Endothelial cell of umbilical vein (primary cell): Measurements from ENCODE around the gene MAT2B. TPM values are rescaled to one million over a fixed set of nuclear protein-coding genes. Genes with fewer than 3 reads are reported as not detected.

Experiments
- BruUV-seq: library from RNA; stranded (reverse); fragments of 400-500 nt; replicated peaks from 2 replicates; lab custom pipeline; 2021; lab: Mats Ljungman, UMichigan
- CTCF ChIA-PET: fragments of 300-600, 350-600 bp; sonication (Branson Sonifier 250); formaldehyde crosslinking; loops from one replicate; lab custom pipeline; 2021; ENCODE audit warnings: antibody characterized with exemption, inconsistent platforms; lab: Charles Lee
- POLR2A ChIA-PET: fragments of 300-600, 350-600 bp; sonication (Branson Sonifier 250); formaldehyde crosslinking; loops from one replicate; lab custom pipeline; 2021; ENCODE audit warnings: antibody characterized with exemption, inconsistent platforms; lab: Charles Lee
- DNase-seq: peaks from one replicate; pipeline ENCODE4 v3.0.0-alpha.2; 2011; ENCODE audit warnings: low read depth, low spot score
- FAIRE-seq: peaks from 2 replicates; lab custom pipeline; 2011; peaks lifted over from hg19 to GRCh38; lab: Jason Lieb, UNC
- H2AFZ ChIP-seq: 2 replicates; pipeline ENCODE4 v1.6.0; 2012; ENCODE audit warnings: low read depth, low read length, control low read depth, inconsistent platforms
- H3K27ac ChIP-seq: 2 replicates; pipeline ENCODE4 v1.5.1; 2011; ENCODE audit warnings: low read depth, mild to moderate bottlenecking, control low read depth, low read length, moderate library complexity; ENCODE audit not compliant: insufficient read depth
- H3K27me3 ChIP-seq, 2 experiments: 2 replicates each; pipeline versions ENCODE4 v1.6.0 to v1.6.1; 2011; ENCODE audit warnings: low read length in 2 of 2, mixed read lengths in 1 of 2; ENCODE audit not compliant: control insufficient read depth in 2 of 2, insufficient read depth in 2 of 2
- H3K36me3 ChIP-seq, 2 experiments: 2 replicates in 1 of 2; 3 replicates in 1 of 2; pipeline ENCODE4 v1.5.1; 2011; ENCODE audit warnings: low read length in 2 of 2, mild to moderate bottlenecking in 1 of 2, moderate library complexity in 1 of 2; ENCODE audit not compliant: control insufficient read depth in 2 of 2, insufficient read depth in 2 of 2; ENCODE audit errors: extremely low read depth in 1 of 2
- H3K4me1 ChIP-seq: 3 replicates; pipeline ENCODE4 v1.5.1; 2011; ENCODE audit warnings: mild to moderate bottlenecking, low read length; ENCODE audit not compliant: control insufficient read depth, insufficient read depth; ENCODE audit errors: extremely low read depth
- H3K4me2 ChIP-seq: 2 replicates; pipeline ENCODE4 v1.6.1; 2011; ENCODE audit warnings: low read length, control low read depth, mixed read lengths; ENCODE audit not compliant: insufficient read depth
- H3K4me3 ChIP-seq, 3 experiments: fragments of 200-600 bp in 1 of 3; sonication (generic), shearing (Covaris generic) in 1 of 3; replicated peaks in 1 of 3; 2 replicates each; pipeline ENCODE4 v1.5.1; 2011 to 2016; ENCODE audit warnings: control low read depth in 3 of 3, low read length in 3 of 3, mild to moderate bottlenecking in 2 of 3, inconsistent platforms in 1 of 3, low read depth in 1 of 3, moderate library complexity in 1 of 3; ENCODE audit not compliant: insufficient read depth in 1 of 3
- H3K79me2 ChIP-seq: 2 replicates; pipeline ENCODE4 v1.6.0; 2012; ENCODE audit warnings: low read length, inconsistent platforms; ENCODE audit not compliant: control insufficient read depth, insufficient read depth
- H3K9ac ChIP-seq: replicated peaks from 2 replicates; pipeline ENCODE3; 2011; ENCODE audit warnings: low read length, control low read depth; ENCODE audit not compliant: insufficient read depth; ENCODE audit errors: extremely low read depth
- H3K9me1 ChIP-seq: replicated peaks from 3 replicates; pipeline ENCODE4 v1.6.0; 2011; ENCODE audit warnings: mild to moderate bottlenecking, low read length; ENCODE audit not compliant: control insufficient read depth, insufficient read depth; ENCODE audit errors: extremely low read depth
- H3K9me3 ChIP-seq: replicated peaks from 2 replicates; pipeline ENCODE4 v1.5.1; 2012; ENCODE audit warnings: low read length, inconsistent platforms; ENCODE audit not compliant: control insufficient read depth, insufficient read depth
- H4K20me1 ChIP-seq: replicated peaks from 2 replicates; pipeline ENCODE3; 2011; ENCODE audit warnings: mild to moderate bottlenecking, low read length; ENCODE audit not compliant: control insufficient read depth, insufficient read depth; ENCODE audit errors: extremely low read depth
- EZH2 ChIP-seq: IDR thresholded peaks from 2 replicates; pipeline ENCODE4 v1.6.1; 2012; ENCODE audit warnings: borderline replicate concordance, low read depth, mild to moderate bottlenecking, moderate library complexity, low read length, inconsistent platforms; ENCODE audit not compliant: severe bottlenecking
- FOS ChIP-seq: IDR thresholded peaks from 2 replicates; pipeline ENCODE4 v1.6.1; 2011; ENCODE audit warnings: mild to moderate bottlenecking, low read length, moderate library complexity, borderline replicate concordance; ENCODE audit not compliant: insufficient read depth
- JUN ChIP-seq: IDR thresholded peaks from 2 replicates; pipeline ENCODE4 v1.6.1; 2011; ENCODE audit warnings: borderline replicate concordance, low read depth; ENCODE audit not compliant: insufficient read length, insufficient read depth
- MYC ChIP-seq: IDR thresholded peaks from one replicate; pipeline ENCODE4 v1.6.1; 2011; ENCODE audit warnings: mild to moderate bottlenecking, low read depth, low read length
- POLR2A ChIP-seq: IDR thresholded peaks from 2 replicates; pipeline ENCODE4 v1.6.1; 2012; ENCODE audit warnings: low read depth, mild to moderate bottlenecking, control low read depth, low read length
- POLR2AphosphoS5 ChIP-seq: IDR thresholded peaks from 2 replicates; pipeline ENCODE4 v1.6.1; 2012; ENCODE audit warnings: low read depth, mild to moderate bottlenecking, control low read depth, low read length, moderate library complexity; ENCODE audit not compliant: insufficient read depth
- dilution Hi-C: fragments of 300-500 bp; cut with MboI; formaldehyde crosslinking; loops from one replicate; pipeline ENCODE4 v1.15.0; 2019; ENCODE audit warnings: low sequenced_read_pairs; ENCODE audit not compliant: extremely low pct_ligation_motif_present
- intact Hi-C: fragments of 100-400 bp; cut with micrococcal nuclease; formaldehyde crosslinking; loops from one replicate; pipeline ENCODE4 v1.10.0; 2022
- polyA plus RNA-seq, 4 experiments: library from polyadenylated mRNA; depleted of rRNA in 3 of 4; stranded (reverse) in 3 of 4; unstranded in 1 of 4; fragments of >200 nt; gene quantifications; 2 replicates each; pipeline versions ENCODE4 v1.2.1 to v1.2.3, GENCODE V29; 2011 to 2012; ENCODE audit warnings: missing spikeins in 1 of 4
- total RNA-seq: library from RNA; stranded (reverse); gene quantifications from 2 replicates; pipeline ENCODE4 v1.2.3, GENCODE V29; 2021
- TF ChIP-seq, protein P1 (sequence below), 2 donors: IDR thresholded peaks; 1 replicate in 1 of 2; 2 replicates in 1 of 2; pipeline ENCODE4 v1.5.1; 2011; ENCODE audit warnings: low read length in 2 of 2, mild to moderate bottlenecking in 2 of 2, moderate library complexity in 2 of 2, control low read depth in 1 of 2, inconsistent platforms in 1 of 2, low read depth in 1 of 2; ENCODE audit not compliant: insufficient read depth in 1 of 2; ENCODE audit errors: extremely low read depth in 1 of 2
- TF ChIP-seq, protein P2 (sequence below): IDR thresholded peaks from 2 replicates; pipeline ENCODE4 v1.6.1; 2011; ENCODE audit not compliant: insufficient read depth, insufficient read length

Gene MAT2B
- total and polyA plus RNA-seq, 2 donors (not counting 3 experiments of a cell fraction or from before 2014, with no cell fraction given): 41.5 to 101 TPM

DNA sequence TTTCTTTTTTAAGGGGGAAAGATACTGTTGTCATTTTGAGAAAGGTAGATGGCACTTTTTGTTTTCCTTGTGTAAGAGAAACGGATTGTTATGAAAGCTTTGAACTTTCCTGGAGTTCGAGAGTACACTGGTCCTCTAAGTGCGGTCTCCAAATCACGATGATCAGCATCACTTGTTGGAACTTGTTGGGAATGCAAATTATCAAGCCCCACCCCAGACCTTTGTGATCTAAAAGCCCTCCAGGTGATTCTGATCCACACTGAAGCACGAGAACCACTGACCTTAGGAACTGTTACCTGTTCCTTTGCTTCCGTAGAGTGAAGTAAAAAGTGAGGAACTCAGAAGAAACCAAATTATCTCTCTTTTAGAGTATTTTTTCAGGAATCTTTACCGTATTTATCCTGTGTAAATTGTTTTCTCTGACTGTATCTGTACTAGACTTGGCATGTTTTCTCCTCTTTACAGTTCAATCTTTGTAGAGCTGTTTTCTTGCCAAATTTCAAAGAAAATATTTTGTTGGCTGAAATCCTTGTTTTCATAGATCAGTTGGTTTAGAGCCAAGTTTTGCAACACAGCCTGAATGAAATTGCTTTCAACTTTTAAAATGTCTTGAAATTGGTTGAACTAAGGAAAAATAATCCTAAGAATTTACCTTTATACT lies 4.0 kb downstream of the MAT2B start:
- H3K4me2 ChIP-seq: peak overlapping the region; percentile 97
- intact Hi-C loops (loop anchor here (2.0 to 5.0 kb wide), 2 partner anchors 357 to 693 kb away; no protein-coding TSS in a partner anchor), dilution Hi-C loops (no loop called here)
- peaks cover 7% of the 10 kb centered on the region for H4K20me1 ChIP-seq
- peaks cover 7 to 22% of the 10 kb centered on the region in 2 experiments for H3K36me3 ChIP-seq
- peak overlapping the region in 2 of 3 experiments; percentile 26 to 28 for H3K4me3 ChIP-seq
- peak; percentile 67 for FAIRE-seq
- peak; percentile 81 for DNase-seq
- no peak overlapping the region for H2AFZ ChIP-seq
- peaks cover 30% of the 10 kb centered on the region for H3K4me1 ChIP-seq
- H3K79me2 ChIP-seq: peaks cover 77% of the 10 kb centered on the region
- ChIA-PET CTCF (interaction anchor here (1.1 to 1.6 kb wide), 4 partner anchors 13 to 49 kb away, joined by 3 to 8 read pairs (median 4); partner anchors contain the start of genes HMMR and NUDCD2), POLR2A (interaction anchor here (0.7 to 1.4 kb wide), 4 partner anchors 48 to 72 kb away, joined by 3 to 4 read pairs (median 3); partner anchors contain the start of genes CCNG1, HMMR and NUDCD2)
- TF ChIP-seq, protein P1, sequence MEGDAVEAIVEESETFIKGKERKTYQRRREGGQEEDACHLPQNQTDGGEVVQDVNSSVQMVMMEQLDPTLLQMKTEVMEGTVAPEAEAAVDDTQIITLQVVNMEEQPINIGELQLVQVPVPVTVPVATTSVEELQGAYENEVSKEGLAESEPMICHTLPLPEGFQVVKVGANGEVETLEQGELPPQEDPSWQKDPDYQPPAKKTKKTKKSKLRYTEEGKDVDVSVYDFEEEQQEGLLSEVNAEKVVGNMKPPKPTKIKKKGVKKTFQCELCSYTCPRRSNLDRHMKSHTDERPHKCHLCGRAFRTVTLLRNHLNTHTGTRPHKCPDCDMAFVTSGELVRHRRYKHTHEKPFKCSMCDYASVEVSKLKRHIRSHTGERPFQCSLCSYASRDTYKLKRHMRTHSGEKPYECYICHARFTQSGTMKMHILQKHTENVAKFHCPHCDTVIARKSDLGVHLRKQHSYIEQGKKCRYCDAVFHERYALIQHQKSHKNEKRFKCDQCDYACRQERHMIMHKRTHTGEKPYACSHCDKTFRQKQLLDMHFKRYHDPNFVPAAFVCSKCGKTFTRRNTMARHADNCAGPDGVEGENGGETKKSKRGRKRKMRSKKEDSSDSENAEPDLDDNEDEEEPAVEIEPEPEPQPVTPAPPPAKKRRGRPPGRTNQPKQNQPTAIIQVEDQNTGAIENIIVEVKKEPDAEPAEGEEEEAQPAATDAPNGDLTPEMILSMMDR (IDR thresholded peaks at IDR 0.05; ENCODE audit: extremely low read depth in 1 of 2, insufficient read depth in 1 of 2, low read depth in 1 of 2, low read length in 2 of 2): no peak
- no peak for TF ChIP-seq POLR2A
- TF ChIP-seq JUN: no peak
- no peak for TF ChIP-seq POLR2AphosphoS5
- TF ChIP-seq FOS: no peak
- TF ChIP-seq, protein P2, sequence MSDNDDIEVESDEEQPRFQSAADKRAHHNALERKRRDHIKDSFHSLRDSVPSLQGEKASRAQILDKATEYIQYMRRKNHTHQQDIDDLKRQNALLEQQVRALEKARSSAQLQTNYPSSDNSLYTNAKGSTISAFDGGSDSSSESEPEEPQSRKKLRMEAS: no peak
- TF ChIP-seq EZH2: no peak
- no peak for TF ChIP-seq MYC
- H3K9me3 ChIP-seq: no peaks in the 10 kb centered on the region
- H3K27ac ChIP-seq: peak overlapping the region; percentile 14
- BruUV-seq: no TSS peak
- peak overlapping the region; percentile 27 for H3K9ac ChIP-seq
- H3K27me3 ChIP-seq: no peaks in the 10 kb centered on the region
- no peaks in the 10 kb centered on the region for H3K9me1 ChIP-seq
